AG09309 (cell line): ENCODE results near the gene TRIM7.
A peak's percentile ranks its signal among the peaks of the same experiment; 100 is the strongest.
"Not testable (repeated sequence)": the region's sequence is repeated elsewhere in the genome, so short reads cannot be mapped to it uniquely, and the experiment has no call there.

ENCODE experiments used
- DNase-seq: peaks from one replicate; pipeline ENCODE4 v3.0.0-alpha.2; 2010; ENCODE audit warnings: low read depth
- H3K4me3 ChIP-seq: 2 replicates; pipeline ENCODE4 v1.5.1; 2011; ENCODE audit warnings: mild to moderate bottlenecking, low read depth, low read length, moderate library complexity; ENCODE audit not compliant: control insufficient read depth
- CTCF ChIP-seq: IDR thresholded peaks from 2 replicates; pipeline ENCODE4 v1.5.1; 2011; ENCODE audit warnings: mild to moderate bottlenecking, low read depth, low read length, inconsistent platforms; ENCODE audit not compliant: insufficient read depth, control insufficient read depth; ENCODE audit errors: missing control alignments

Gene TRIM7

GRCh38 chr5:181219262-181220177 is 14.5 kb upstream of the TRIM7 start:
- no peak for TF ChIP-seq CTCF
- no peak for DNase-seq
- no peak overlapping the region for H3K4me3 ChIP-seq

GRCh38 chr5:181218795-181219124 is 13.8 kb upstream of the TRIM7 start:
- no peak for TF ChIP-seq CTCF
- no peak overlapping the region for H3K4me3 ChIP-seq
- DNase-seq = no peak

- DNase-seq = no peak
- H3K4me3 ChIP-seq = peak overlapping the region; percentile 36
- no peak for TF ChIP-seq CTCF
Measured at GRCh38 chr5:181217803-181218062, 12.7 kb upstream of the TRIM7 start.

GRCh38 chr5:181217111-181217802 is 12.3 kb upstream of the TRIM7 start:
- DNase-seq = no peak
- TF ChIP-seq CTCF = no peak
- peak overlapping the region; percentile 36 for H3K4me3 ChIP-seq

GRCh38 chr5:181215997-181216989 is 11.3 kb upstream of the TRIM7 start:
- DNase-seq = no peak
- peak overlapping the region; percentile 22 for H3K4me3 ChIP-seq
- TF ChIP-seq CTCF = no peak

GRCh38 chr5:181214249-181214648 is 9.3 kb upstream of the TRIM7 start:
- DNase-seq, H3K4me3 ChIP-seq: not testable (repeated sequence)
